22Rv1 (cell line): ENCODE data around the gene SUMF1.

ENCODE experiments used
- H3K27ac ChIP-seq: fragments of 450-650 bp; 2 replicates; pipeline ENCODE4 v1.5.1; 2017
- CTCF ChIP-seq: fragments of 450-650 bp; IDR thresholded peaks from 2 replicates; pipeline ENCODE4 v1.5.1; 2017; ENCODE audit warnings: mild to moderate bottlenecking
- ZFX ChIP-seq: fragments of 450-650 bp; IDR thresholded peaks from 2 replicates; pipeline ENCODE4 v1.6.1; 2017; ENCODE audit warnings: antibody characterized with exemption, borderline replicate concordance

The SUMF1 gene

GRCh38 chr3:4504340-4505261 is 37.5 kb upstream of the SUMF1 start:
- TF ChIP-seq ZFX (no peak), CTCF (no peak)
- no peak overlapping the region for H3K27ac ChIP-seq

GRCh38 chr3:4503050-4503449 is 36.0 kb upstream of the SUMF1 start:
- no peak overlapping the region for H3K27ac ChIP-seq
- TF ChIP-seq ZFX (no peak), CTCF (no peak)

- no peak overlapping the region for H3K27ac ChIP-seq
- TF ChIP-seq CTCF (no peak), ZFX (no peak)
These were observed 34.9 kb upstream of the SUMF1 start for GRCh38 chr3:4501927-4502326.

GRCh38 chr3:4501437-4501836 is 34.4 kb upstream of the SUMF1 start:
- H3K27ac ChIP-seq = no peak overlapping the region
- no peak for TF ChIP-seq CTCF
- TF ChIP-seq ZFX = no peak

GRCh38 chr3:4498446-4498845 is 31.4 kb upstream of the SUMF1 start:
- H3K27ac ChIP-seq = no peak overlapping the region
- TF ChIP-seq ZFX = no peak
- no peak for TF ChIP-seq CTCF

- no peak for TF ChIP-seq ZFX
- TF ChIP-seq CTCF = no peak
- H3K27ac ChIP-seq = no peak overlapping the region
These were observed 30.8 kb upstream of the SUMF1 start for GRCh38 chr3:4497843-4498324.

GRCh38 chr3:4497005-4497692 is 30.1 kb upstream of the SUMF1 start:
- no peak overlapping the region for H3K27ac ChIP-seq
- TF ChIP-seq ZFX = no peak
- no peak for TF ChIP-seq CTCF
